Neuronal stem cell (in vitro differentiated cells): Measurements from ENCODE around the gene RSPH6A.

Source experiments
- DNase-seq: peaks from one replicate; pipeline ENCODE4 v3.0.0-alpha.2; 2013; ENCODE audit warnings: low spot score
- H2AFZ ChIP-seq: one replicate; pipeline ENCODE4 v1.6.1; 2013; ENCODE audit warnings: mild to moderate bottlenecking, low read length, inconsistent platforms
- H2AK5ac ChIP-seq: 2 replicates; pipeline ENCODE4 v1.6.1; 2013; ENCODE audit warnings: low read depth, mild to moderate bottlenecking, inconsistent platforms, low read length, moderate library complexity, mixed read lengths
- H2BK120ac ChIP-seq: 2 replicates; pipeline ENCODE4 v1.6.1; 2013; ENCODE audit warnings: low read depth, mild to moderate bottlenecking, inconsistent platforms, low read length, moderate library complexity, mixed read lengths
- H2BK12ac ChIP-seq: one replicate; pipeline ENCODE4 v1.6.1; 2013; ENCODE audit warnings: low read length, inconsistent platforms
- H2BK15ac ChIP-seq: 2 replicates; pipeline ENCODE4 v1.6.1; 2013; ENCODE audit warnings: mild to moderate bottlenecking, low read length, inconsistent platforms, mixed read lengths
- H2BK5ac ChIP-seq: one replicate; pipeline ENCODE4 v1.6.1; 2013; ENCODE audit warnings: inconsistent platforms, mild to moderate bottlenecking, low read length, moderate library complexity
- H3K14ac ChIP-seq: one replicate; pipeline ENCODE4 v1.6.1; 2013; ENCODE audit warnings: low read length, inconsistent platforms
- H3K18ac ChIP-seq: 2 replicates; pipeline ENCODE4 v1.6.1; 2013; ENCODE audit warnings: low read length, inconsistent platforms
- H3K23ac ChIP-seq: 2 replicates; pipeline ENCODE4 v1.6.1; 2013; ENCODE audit warnings: low read depth, mild to moderate bottlenecking, mixed read lengths, low read length, inconsistent platforms; ENCODE audit not compliant: poor library complexity
- H3K27ac ChIP-seq: replicated peaks from 3 replicates; pipeline ENCODE4 v1.5.1; 2013; ENCODE audit warnings: low read length, inconsistent platforms
- H3K27me3 ChIP-seq, 3 experiments: 2 replicates each; pipeline ENCODE4 v1.6.1; 2013; ENCODE audit warnings: low read length in 3 of 3, mild to moderate bottlenecking in 2 of 3, inconsistent platforms in 1 of 3, low read depth in 1 of 3, mixed read lengths in 1 of 3, moderate library complexity in 1 of 3; ENCODE audit not compliant: control insufficient read depth in 3 of 3, insufficient read depth in 3 of 3
- H3K36me3 ChIP-seq, 2 donors: replicated peaks in 1 of 2; 2 replicates each; pipeline ENCODE4 v1.6.1; 2013; ENCODE audit warnings: low read length in 2 of 2; ENCODE audit not compliant: control insufficient read depth in 2 of 2, insufficient read depth in 2 of 2
- H3K4ac ChIP-seq: 2 replicates; pipeline ENCODE4 v1.6.1; 2013; ENCODE audit warnings: inconsistent platforms, mild to moderate bottlenecking, low read length, moderate library complexity
- H3K4me1 ChIP-seq, 2 donors: 1 replicate in 1 of 2; 2 replicates in 1 of 2; pipeline ENCODE4 v1.6.1; 2013; ENCODE audit warnings: low read length in 2 of 2, low read depth in 1 of 2; ENCODE audit not compliant: control insufficient read depth in 2 of 2, insufficient read depth in 1 of 2
- H3K4me2 ChIP-seq: one replicate; pipeline ENCODE4 v1.6.1; 2013; ENCODE audit warnings: mild to moderate bottlenecking, low read length, inconsistent platforms; ENCODE audit not compliant: insufficient read depth, poor library complexity, severe bottlenecking
- H3K4me3 ChIP-seq, 2 donors: 2 replicates each; pipeline ENCODE4 v1.5.1; 2013; ENCODE audit warnings: low read length in 2 of 2, mild to moderate bottlenecking in 2 of 2, inconsistent platforms in 1 of 2, moderate library complexity in 1 of 2
- H3K79me1 ChIP-seq: one replicate; pipeline ENCODE4 v1.6.1; 2013; ENCODE audit warnings: low read depth, mild to moderate bottlenecking, inconsistent platforms, low read length, moderate library complexity
- H3K9ac ChIP-seq: one replicate; pipeline ENCODE4 v1.6.1; 2013; ENCODE audit warnings: mild to moderate bottlenecking, low read depth, low read length, inconsistent platforms; ENCODE audit not compliant: poor library complexity
- H3K9me3 ChIP-seq, 2 donors: replicated peaks in 1 of 2; 2 replicates each; pipeline versions ENCODE3 to v1.6.1; 2013; ENCODE audit warnings: low read length in 2 of 2, mild to moderate bottlenecking in 2 of 2, inconsistent platforms in 1 of 2, low read depth in 1 of 2, mixed read lengths in 1 of 2, moderate library complexity in 1 of 2; ENCODE audit not compliant: control insufficient read depth in 2 of 2, insufficient read depth in 1 of 2
- H4K8ac ChIP-seq: one replicate; pipeline ENCODE4 v1.6.1; 2013; ENCODE audit warnings: low read depth, mild to moderate bottlenecking, inconsistent platforms, low read length, moderate library complexity
- H4K91ac ChIP-seq: one replicate; pipeline ENCODE4 v1.6.1; 2013; ENCODE audit warnings: low read length, low read depth, mild to moderate bottlenecking, inconsistent platforms; ENCODE audit not compliant: poor library complexity
- WGBS, 2 donors: extraction: QIAGEN DNeasy Blood & Tissue Kit; methylation state at CpG; one replicate each; pipeline ENCODE4 v1.1.7; 2013; ENCODE audit warnings: missing lambda C conversion rate in 2 of 2, mixed read lengths in 1 of 2; ENCODE audit not compliant: insufficient read length in 2 of 2, insufficient replicate concordance in 1 of 2; ENCODE audit errors: extremely low coverage in 2 of 2; 5-methylcytosine and 5-hydroxymethylcytosine counted together

RSPH6A gene

DNA sequence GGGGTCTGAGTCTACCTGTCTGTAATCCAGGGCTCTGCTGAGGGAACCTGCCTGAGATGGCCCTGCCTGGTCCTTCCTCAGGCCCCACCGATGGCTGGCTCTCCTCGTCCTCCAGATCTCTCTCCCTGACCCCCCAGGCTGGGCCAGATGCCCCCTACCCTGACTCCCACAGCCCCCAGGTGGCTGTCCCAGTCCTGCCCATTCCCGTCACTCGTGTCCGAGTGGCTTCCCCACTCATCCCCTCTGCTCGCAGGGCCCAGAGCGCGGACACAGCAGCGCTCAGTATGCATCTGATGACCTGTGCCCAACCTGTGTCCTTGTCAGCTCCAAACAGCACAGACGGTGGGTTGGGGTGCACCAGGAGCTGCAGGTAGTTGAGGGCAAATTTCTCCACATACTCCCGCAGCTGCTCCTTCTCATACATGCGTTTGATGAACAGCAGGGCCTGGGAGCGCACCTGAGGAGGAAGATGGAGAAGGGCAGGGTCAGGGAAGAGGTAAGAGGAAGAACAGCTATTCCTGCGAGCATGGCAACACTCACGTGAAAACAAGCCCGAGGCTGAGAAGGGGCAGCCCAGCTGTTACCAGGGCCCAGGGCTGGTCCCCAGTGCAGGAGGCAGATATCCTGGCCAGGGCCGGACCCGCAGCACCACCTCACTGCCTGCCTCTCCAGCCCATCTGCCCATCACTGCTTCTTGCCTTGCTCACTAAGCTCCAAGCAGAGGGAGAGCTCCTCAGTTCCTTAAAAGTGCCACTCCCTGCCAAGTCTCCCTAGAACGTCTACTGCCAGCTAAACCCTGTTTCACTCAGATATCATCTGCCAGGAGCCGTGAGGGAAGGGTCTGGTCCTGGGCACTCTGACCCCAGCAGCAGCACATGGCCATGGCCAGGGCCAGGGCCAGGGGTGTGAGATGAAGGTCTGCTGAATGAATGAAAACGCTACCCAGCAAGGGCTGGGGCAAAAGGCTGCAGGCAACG lies 11.1 kb upstream of the RSPH6A start:
- no peak for DNase-seq
- no peak overlapping the region for H3K27ac ChIP-seq
- no peak overlapping the region for H2BK15ac ChIP-seq
- H2BK5ac ChIP-seq, result no peak overlapping the region
- peaks cover 2% of the 10 kb centered on the region for H3K79me1 ChIP-seq
- no peak overlapping the region for H2BK120ac ChIP-seq
- no CpG with 5 or more reads among the region's 22 CpGs for whole genome bisulfite sequencing, 2 donors
- H2AFZ ChIP-seq, result no peak overlapping the region
- H3K4ac ChIP-seq, result no peak overlapping the region
- no peak overlapping the region for H2BK12ac ChIP-seq
- no peak overlapping the region for H3K9ac ChIP-seq
- peaks cover 0 to 3% of the 10 kb centered on the region in 2 donors for H3K9me3 ChIP-seq
- no peak overlapping the region for H3K23ac ChIP-seq
- H3K4me2 ChIP-seq, result no peak overlapping the region
- H3K14ac ChIP-seq, result no peak overlapping the region
- H3K36me3 ChIP-seq, result peaks cover 74 to 93% of the 10 kb centered on the region in 2 donors
- no peaks in the 10 kb centered on the region for H3K27me3 ChIP-seq
- no peak overlapping the region for H3K4me3 ChIP-seq
- no peak overlapping the region for H3K18ac ChIP-seq
- no peak overlapping the region for H4K8ac ChIP-seq
- H3K4me1 ChIP-seq, result no peaks in the 10 kb centered on the region
- no peak overlapping the region for H4K91ac ChIP-seq
- no peak overlapping the region for H2AK5ac ChIP-seq

- Histone ChIP-seq H2AK5ac (no peak overlapping the region), H2BK15ac (no peak overlapping the region), H2BK5ac (no peak overlapping the region), H3K27me3 (no peaks in the 10 kb centered on the region), H3K4ac (no peak overlapping the region), H3K4me3 (no peak overlapping the region), H3K36me3 (peaks cover 74 to 96% of the 10 kb centered on the region in 2 donors), H3K27ac (no peak overlapping the region), H2BK120ac (no peak overlapping the region), H3K4me1 (no peaks in the 10 kb centered on the region), H3K9me3 (peaks cover 0 to 3% of the 10 kb centered on the region in 2 donors), H3K79me1 (peaks cover 2% of the 10 kb centered on the region), H3K4me2 (no peak overlapping the region), H3K14ac (no peak overlapping the region), H3K9ac (peak overlapping the region; percentile 50), H2BK12ac (no peak overlapping the region), H3K23ac (peak overlapping the region; percentile 57), H4K8ac (no peak overlapping the region), H4K91ac (no peak overlapping the region), H2AFZ (no peak overlapping the region), H3K18ac (no peak overlapping the region)
- DNase-seq, result no peak
- no CpG with 5 or more reads among the region's 8 CpGs for WGBS, 2 donors
Measured at GRCh38 chr19:45825263-45825605, 10.1 kb upstream of the RSPH6A start.

- no peak overlapping the region for H3K4ac ChIP-seq
- no CpG with 5 or more reads among the region's 26 CpGs for WGBS, 2 donors
- no peak overlapping the region for H2AFZ ChIP-seq
- no peak overlapping the region for H2AK5ac ChIP-seq
- H3K27ac ChIP-seq, result no peak overlapping the region
- H3K27me3 ChIP-seq, result no peaks in the 10 kb centered on the region
- peaks cover 71 to 96% of the 10 kb centered on the region in 2 donors for H3K36me3 ChIP-seq
- no peak overlapping the region for H3K14ac ChIP-seq
- no peaks in the 10 kb centered on the region for H3K4me1 ChIP-seq
- no peak overlapping the region for H3K4me3 ChIP-seq
- peak overlapping the region; percentile 57 for H3K23ac ChIP-seq
- no peak for DNase-seq
- H3K4me2 ChIP-seq, result no peak overlapping the region
- H3K9ac ChIP-seq, result no peak overlapping the region
- H2BK5ac ChIP-seq, result no peak overlapping the region
- H2BK12ac ChIP-seq, result no peak overlapping the region
- peaks cover 0 to 3% of the 10 kb centered on the region in 2 donors for H3K9me3 ChIP-seq
- H4K8ac ChIP-seq, result no peak overlapping the region
- H4K91ac ChIP-seq, result no peak overlapping the region
- no peak overlapping the region for H2BK120ac ChIP-seq
- peaks cover 2% of the 10 kb centered on the region for H3K79me1 ChIP-seq
- H3K18ac ChIP-seq, result no peak overlapping the region
- H2BK15ac ChIP-seq, result no peak overlapping the region
Measured at GRCh38 chr19:45824531-45825262, 9.6 kb upstream of the RSPH6A start.

DNA sequence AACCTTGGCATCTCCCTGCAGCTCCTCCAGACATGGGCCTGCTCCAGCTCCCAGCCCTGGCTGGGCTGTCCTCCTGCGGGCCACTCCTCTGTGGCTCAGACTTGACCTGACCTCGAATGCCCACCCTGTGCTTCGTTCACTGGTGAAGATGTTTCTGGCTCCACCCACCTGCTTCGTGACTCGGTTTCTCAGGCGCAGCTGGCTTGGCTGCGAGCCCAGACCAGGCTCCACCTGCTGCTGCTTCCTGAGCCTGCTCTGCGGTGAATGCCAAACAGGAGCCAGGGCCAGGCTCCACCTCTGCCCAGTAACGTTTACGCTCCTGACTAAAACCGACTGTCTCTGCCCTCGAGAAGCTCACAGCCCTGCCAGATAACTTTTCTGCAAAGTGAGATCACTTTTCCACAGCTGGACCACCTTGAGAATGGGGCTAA lies 8.9 kb upstream of the RSPH6A start:
- Histone ChIP-seq H3K9ac (no peak overlapping the region), H2BK120ac (no peak overlapping the region), H2BK15ac (no peak overlapping the region), H4K91ac (no peak overlapping the region), H3K23ac (no peak overlapping the region), H4K8ac (no peak overlapping the region), H2BK5ac (no peak overlapping the region), H3K4me2 (no peak overlapping the region), H3K4me3 (no peak overlapping the region), H3K79me1 (peaks cover 2% of the 10 kb centered on the region), H2BK12ac (no peak overlapping the region), H3K4me1 (no peaks in the 10 kb centered on the region), H2AK5ac (no peak overlapping the region), H3K36me3 (peaks cover 67 to 95% of the 10 kb centered on the region in 2 donors), H3K4ac (no peak overlapping the region), H3K18ac (no peak overlapping the region), H2AFZ (no peak overlapping the region), H3K14ac (no peak overlapping the region), H3K27me3 (no peaks in the 10 kb centered on the region), H3K9me3 (peaks cover 0 to 3% of the 10 kb centered on the region in 2 donors), H3K27ac (no peak overlapping the region)
- WGBS, 2 donors, result no CpG with 5 or more reads among the region's 12 CpGs
- DNase-seq, result no peak
